Measurements from ENCODE around the gene TBC1D24. TPM values are rescaled to one million over a fixed set of nuclear protein-coding genes. Genes with fewer than 3 reads are reported as not detected.

The TBC1D24 gene
- total and polyA plus RNA-seq, 7 donors, result 3.2 to 8.9 (median 6.0) TPM

GRCh38 chr16:2471653-2472487, 3.1 kb upstream of the TBC1D24 start:
- intact Hi-C loops (cut with DNase I), result no loop called here
- ATAC-seq, result no peak
- DNase-seq, result no peak
- 27 to 47% (median 34%) methylated on average over 36 to 61 of the region's 61 CpGs for WGBS, 3 donors
- no peak overlapping the region for H3K27ac ChIP-seq
- TF ChIP-seq, protein P1, sequence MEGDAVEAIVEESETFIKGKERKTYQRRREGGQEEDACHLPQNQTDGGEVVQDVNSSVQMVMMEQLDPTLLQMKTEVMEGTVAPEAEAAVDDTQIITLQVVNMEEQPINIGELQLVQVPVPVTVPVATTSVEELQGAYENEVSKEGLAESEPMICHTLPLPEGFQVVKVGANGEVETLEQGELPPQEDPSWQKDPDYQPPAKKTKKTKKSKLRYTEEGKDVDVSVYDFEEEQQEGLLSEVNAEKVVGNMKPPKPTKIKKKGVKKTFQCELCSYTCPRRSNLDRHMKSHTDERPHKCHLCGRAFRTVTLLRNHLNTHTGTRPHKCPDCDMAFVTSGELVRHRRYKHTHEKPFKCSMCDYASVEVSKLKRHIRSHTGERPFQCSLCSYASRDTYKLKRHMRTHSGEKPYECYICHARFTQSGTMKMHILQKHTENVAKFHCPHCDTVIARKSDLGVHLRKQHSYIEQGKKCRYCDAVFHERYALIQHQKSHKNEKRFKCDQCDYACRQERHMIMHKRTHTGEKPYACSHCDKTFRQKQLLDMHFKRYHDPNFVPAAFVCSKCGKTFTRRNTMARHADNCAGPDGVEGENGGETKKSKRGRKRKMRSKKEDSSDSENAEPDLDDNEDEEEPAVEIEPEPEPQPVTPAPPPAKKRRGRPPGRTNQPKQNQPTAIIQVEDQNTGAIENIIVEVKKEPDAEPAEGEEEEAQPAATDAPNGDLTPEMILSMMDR (IDR thresholded peaks at IDR 0.05), result no peak
- no peaks in the 10 kb centered on the region for H3K36me3 ChIP-seq (ENCODE audit: insufficient read depth in 1 of 2, low read depth in 1 of 2)
- no peaks in the 10 kb centered on the region for H3K9me3 ChIP-seq
- H3K27me3 ChIP-seq (ENCODE audit: insufficient read depth in 3 of 3, low read length in 2 of 3), result peaks cover 0 to 42% (median 3%) of the 10 kb centered on the region in 3 donors
- peak overlapping the region; percentile 51 for H3K4me3 ChIP-seq
- peaks cover 36% of the 10 kb centered on the region for H3K4me1 ChIP-seq

DNA sequence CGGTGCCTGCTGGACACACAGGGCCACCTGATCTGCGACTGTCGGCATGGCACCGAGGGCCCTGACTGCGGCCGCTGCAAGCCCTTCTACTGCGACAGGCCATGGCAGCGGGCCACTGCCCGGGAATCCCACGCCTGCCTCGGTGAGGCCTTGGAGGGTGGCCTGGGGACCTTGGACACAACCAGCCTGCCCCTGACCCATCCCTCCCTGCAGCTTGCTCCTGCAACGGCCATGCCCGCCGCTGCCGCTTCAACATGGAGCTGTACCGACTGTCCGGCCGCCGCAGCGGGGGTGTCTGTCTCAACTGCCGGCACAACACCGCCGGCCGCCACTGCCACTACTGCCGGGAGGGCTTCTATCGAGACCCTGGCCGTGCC, 2.5 kb upstream of the TBC1D24 start:
- ATAC-seq (no peak), DNase-seq (no peak)
- no peak overlapping the region for H3K27ac ChIP-seq
- H3K27me3 ChIP-seq (ENCODE audit: insufficient read depth in 3 of 3, low read length in 2 of 3), result peaks cover 0 to 42% (median 3%) of the 10 kb centered on the region in 3 donors
- intact Hi-C loops (cut with DNase I), result no loop called here
- no peaks in the 10 kb centered on the region for H3K36me3 ChIP-seq (ENCODE audit: insufficient read depth in 1 of 2, low read depth in 1 of 2)
- H3K4me1 ChIP-seq, result peaks cover 36% of the 10 kb centered on the region
- no peak overlapping the region for H3K4me3 ChIP-seq
- WGBS, 3 donors, result 91 to 93% (median 92%) methylated on average over 24 to 27 of the region's 27 CpGs
- TF ChIP-seq, protein P1 (IDR thresholded peaks at IDR 0.05), result no peak
- no peaks in the 10 kb centered on the region for H3K9me3 ChIP-seq

GRCh38 chr16:2472885-2473445, 2.0 kb upstream of the TBC1D24 start:
- peaks cover 0 to 41% (median 1%) of the 10 kb centered on the region in 3 donors for H3K27me3 ChIP-seq (ENCODE audit: insufficient read depth in 3 of 3, low read length in 2 of 3)
- H3K4me3 ChIP-seq, result no peak overlapping the region
- ATAC-seq, result no peak
- H3K4me1 ChIP-seq, result peaks cover 34% of the 10 kb centered on the region
- no peaks in the 10 kb centered on the region for H3K36me3 ChIP-seq (ENCODE audit: insufficient read depth in 1 of 2, low read depth in 1 of 2)
- no peaks in the 10 kb centered on the region for H3K9me3 ChIP-seq
- no peak for DNase-seq
- intact Hi-C loops (cut with DNase I), result no loop called here
- TF ChIP-seq, protein P1 (IDR thresholded peaks at IDR 0.05), result no peak
- 89 to 93% (median 93%) methylated on average over 14 of the region's 14 CpGs for WGBS, 3 donors
- H3K27ac ChIP-seq, result no peak overlapping the region

DNA sequence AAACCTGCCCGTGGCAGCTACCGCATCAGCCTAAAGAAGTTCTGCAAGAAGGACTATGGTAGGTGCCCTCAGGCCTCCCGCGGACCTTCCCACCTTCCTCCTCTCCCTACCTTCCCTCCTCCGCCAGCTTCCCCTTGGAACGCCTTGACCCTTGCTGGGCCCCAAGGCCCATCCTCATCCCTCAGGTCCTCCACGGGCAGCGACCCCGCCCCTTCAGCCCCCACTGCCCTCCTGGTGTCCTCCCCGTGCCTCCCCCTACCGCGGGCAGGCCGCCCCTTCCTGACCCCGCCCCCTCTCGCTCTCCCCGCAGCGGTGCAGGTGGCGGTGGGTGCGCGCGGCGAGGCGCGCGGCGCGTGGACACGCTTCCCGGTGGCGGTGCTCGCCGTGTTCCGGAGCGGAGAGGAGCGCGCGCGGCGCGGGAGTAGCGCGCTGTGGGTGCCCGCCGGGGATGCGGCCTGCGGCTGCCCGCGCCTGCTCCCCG, 1.4 kb upstream of the TBC1D24 start:
- WGBS, 3 donors, result 7 to 16% (median 13%) methylated on average over 21 to 49 of the region's 49 CpGs
- Histone ChIP-seq H3K4me1 (peaks cover 29% of the 10 kb centered on the region), H3K36me3 (ENCODE audit: insufficient read depth in 1 of 2, low read depth in 1 of 2) (no peaks in the 10 kb centered on the region), H3K27me3 (ENCODE audit: insufficient read depth in 3 of 3, low read length in 2 of 3) (peaks cover 0 to 36% (median 0%) of the 10 kb centered on the region in 3 donors), H3K4me3 (peak overlapping the region; percentile 92), H3K27ac (no peak overlapping the region), H3K9me3 (no peaks in the 10 kb centered on the region)
- intact Hi-C loops (cut with DNase I), result no loop called here
- no peak for ATAC-seq
- TF ChIP-seq, protein P1 (IDR thresholded peaks at IDR 0.05), result no peak
- DNase-seq, result no peak
